ENCODE data around the gene NOC2L.

DNA sequence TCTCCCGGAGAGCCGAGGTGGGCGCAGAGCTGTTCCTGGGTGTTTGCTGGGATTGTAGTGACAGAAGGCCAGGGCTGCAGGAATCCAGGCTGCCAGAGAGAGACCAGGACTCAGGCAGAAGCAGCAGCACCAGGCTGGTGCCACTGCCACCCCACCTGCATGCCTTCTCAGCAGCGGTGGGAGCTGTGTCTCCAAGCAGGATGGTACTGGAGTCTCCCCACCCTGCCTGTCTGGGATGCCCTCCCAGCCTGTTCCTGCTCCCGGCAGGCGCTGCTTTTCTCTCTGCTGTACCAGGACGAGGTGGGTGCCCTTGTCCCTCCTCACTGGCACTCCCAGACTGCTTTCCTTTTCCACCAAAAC, 45.3 kb upstream of the NOC2L start:
- TF ChIP-seq, protein P1, sequence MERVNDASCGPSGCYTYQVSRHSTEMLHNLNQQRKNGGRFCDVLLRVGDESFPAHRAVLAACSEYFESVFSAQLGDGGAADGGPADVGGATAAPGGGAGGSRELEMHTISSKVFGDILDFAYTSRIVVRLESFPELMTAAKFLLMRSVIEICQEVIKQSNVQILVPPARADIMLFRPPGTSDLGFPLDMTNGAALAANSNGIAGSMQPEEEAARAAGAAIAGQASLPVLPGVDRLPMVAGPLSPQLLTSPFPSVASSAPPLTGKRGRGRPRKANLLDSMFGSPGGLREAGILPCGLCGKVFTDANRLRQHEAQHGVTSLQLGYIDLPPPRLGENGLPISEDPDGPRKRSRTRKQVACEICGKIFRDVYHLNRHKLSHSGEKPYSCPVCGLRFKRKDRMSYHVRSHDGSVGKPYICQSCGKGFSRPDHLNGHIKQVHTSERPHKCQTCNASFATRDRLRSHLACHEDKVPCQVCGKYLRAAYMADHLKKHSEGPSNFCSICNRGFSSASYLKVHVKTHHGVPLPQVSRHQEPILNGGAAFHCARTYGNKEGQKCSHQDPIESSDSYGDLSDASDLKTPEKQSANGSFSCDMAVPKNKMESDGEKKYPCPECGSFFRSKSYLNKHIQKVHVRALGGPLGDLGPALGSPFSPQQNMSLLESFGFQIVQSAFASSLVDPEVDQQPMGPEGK (CRISPR knock-in tag; IDR thresholded peaks at IDR 0.05; ENCODE audit: borderline replicate concordance): no peak
- TF ChIP-seq ZFP3 (CRISPR knock-in tag; IDR thresholded peaks at IDR 0.05) (no peak), RARB (CRISPR knock-in tag; IDR thresholded peaks at IDR 0.05) (no peak), GLIS3 (CRISPR knock-in tag; IDR thresholded peaks at IDR 0.05) (no peak), ESRRG (CRISPR knock-in tag; IDR thresholded peaks at IDR 0.05) (no peak), TOX (CRISPR knock-in tag; IDR thresholded peaks at IDR 0.05; ENCODE audit: borderline replicate concordance) (no peak)

Measured in SK-N-SH treated with all-trans-retinoic acid at 6 μM for 48 hours (cell line).